Measurements from ENCODE around the gene OR8G1.
"Not testable (repeated sequence)": the region's sequence is repeated elsewhere in the genome, so short reads cannot be mapped to it uniquely, and the experiment has no call there.

The OR8G1 gene

DNA sequence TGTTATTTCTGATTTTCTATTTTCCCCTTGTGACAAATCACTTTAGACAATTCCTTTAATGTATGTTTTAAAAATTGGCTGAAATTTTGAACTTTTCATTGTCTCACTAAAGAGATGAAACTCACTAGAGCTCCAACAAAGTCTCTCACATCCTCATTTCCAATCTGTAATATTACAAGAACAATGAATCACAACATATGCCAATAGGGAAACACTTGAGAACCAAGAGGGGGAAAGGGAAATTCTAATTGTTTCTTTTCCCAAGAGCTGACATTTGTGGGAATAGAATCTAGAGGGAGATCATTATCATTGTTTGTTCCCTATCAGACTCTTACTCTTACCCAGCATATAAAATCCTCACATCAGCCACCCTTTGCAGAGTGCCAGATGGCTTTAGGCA, 29.6 kb upstream of the OR8G1 start:
- no peak for DNase-seq (ENCODE audit: low spot score)
- TF ChIP-seq, protein P1, sequence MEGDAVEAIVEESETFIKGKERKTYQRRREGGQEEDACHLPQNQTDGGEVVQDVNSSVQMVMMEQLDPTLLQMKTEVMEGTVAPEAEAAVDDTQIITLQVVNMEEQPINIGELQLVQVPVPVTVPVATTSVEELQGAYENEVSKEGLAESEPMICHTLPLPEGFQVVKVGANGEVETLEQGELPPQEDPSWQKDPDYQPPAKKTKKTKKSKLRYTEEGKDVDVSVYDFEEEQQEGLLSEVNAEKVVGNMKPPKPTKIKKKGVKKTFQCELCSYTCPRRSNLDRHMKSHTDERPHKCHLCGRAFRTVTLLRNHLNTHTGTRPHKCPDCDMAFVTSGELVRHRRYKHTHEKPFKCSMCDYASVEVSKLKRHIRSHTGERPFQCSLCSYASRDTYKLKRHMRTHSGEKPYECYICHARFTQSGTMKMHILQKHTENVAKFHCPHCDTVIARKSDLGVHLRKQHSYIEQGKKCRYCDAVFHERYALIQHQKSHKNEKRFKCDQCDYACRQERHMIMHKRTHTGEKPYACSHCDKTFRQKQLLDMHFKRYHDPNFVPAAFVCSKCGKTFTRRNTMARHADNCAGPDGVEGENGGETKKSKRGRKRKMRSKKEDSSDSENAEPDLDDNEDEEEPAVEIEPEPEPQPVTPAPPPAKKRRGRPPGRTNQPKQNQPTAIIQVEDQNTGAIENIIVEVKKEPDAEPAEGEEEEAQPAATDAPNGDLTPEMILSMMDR (IDR thresholded peaks at IDR 0.05; ENCODE audit: extremely low read depth, missing control alignments): no peak

DNA sequence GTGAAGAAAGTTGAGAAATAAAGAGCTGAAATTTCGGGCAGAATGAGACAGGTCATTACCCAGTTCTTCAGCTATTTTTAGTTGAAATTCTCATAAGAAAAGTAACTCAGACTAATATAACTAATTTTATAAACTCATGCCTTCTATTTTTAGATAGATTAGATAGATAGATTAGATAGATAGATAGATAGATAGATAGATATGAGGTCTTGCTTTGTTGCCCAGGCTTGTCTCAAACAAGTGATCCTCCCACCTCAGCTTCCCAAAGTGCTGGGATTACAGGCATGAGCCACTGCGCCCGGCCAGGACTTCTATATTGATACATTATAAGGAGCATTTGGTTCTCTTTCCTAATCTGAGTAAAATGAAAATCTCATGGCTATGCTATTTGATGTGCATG, 26.9 kb upstream of the OR8G1 start:
- DNase-seq (ENCODE audit: low spot score): no peak
- TF ChIP-seq, protein P1 (IDR thresholded peaks at IDR 0.05; ENCODE audit: extremely low read depth, missing control alignments): no peak

DNA sequence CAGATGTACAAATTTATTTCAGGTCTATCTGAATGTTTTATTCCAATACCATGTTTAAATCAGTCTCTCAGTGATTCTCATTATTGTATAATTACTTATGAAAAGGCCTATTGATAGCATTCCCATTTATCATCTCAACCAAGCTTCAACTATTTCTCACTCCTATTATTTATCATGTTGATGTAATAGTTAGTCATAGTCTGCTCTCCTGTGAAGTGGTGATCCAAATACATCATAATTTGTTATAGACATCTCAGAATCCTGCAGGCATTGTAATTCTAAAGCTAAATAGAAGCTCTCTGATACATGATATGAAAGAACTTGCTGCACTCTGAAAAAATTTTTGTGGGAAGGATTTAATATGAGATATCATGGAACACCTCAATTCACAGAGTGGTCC, 21.8 kb upstream of the OR8G1 start:
- no peak for DNase-seq (ENCODE audit: low spot score)
- TF ChIP-seq, protein P1 (IDR thresholded peaks at IDR 0.05; ENCODE audit: extremely low read depth, missing control alignments): no peak

DNA sequence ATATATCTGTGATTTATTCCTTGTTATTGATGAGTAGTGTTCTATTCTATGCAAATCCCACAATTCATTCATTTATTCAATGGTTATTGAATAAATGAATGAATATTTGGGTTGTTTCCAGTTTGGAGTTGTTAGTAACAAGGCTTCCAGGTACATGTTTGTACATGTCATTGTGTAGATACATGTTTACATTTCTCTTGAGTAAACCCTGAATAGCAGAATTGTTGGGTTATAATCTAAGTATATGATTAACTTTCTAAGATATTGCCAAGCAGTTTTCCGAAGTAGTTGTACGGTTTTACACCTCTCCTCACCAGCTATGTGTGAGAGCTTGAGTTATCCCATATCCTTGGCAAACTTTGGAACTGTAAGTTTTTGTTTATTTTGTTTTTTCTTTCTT, 18.5 kb upstream of the OR8G1 start:
- TF ChIP-seq, protein P1 (IDR thresholded peaks at IDR 0.05; ENCODE audit: extremely low read depth, missing control alignments): no peak
- no peak for DNase-seq (ENCODE audit: low spot score)

DNA sequence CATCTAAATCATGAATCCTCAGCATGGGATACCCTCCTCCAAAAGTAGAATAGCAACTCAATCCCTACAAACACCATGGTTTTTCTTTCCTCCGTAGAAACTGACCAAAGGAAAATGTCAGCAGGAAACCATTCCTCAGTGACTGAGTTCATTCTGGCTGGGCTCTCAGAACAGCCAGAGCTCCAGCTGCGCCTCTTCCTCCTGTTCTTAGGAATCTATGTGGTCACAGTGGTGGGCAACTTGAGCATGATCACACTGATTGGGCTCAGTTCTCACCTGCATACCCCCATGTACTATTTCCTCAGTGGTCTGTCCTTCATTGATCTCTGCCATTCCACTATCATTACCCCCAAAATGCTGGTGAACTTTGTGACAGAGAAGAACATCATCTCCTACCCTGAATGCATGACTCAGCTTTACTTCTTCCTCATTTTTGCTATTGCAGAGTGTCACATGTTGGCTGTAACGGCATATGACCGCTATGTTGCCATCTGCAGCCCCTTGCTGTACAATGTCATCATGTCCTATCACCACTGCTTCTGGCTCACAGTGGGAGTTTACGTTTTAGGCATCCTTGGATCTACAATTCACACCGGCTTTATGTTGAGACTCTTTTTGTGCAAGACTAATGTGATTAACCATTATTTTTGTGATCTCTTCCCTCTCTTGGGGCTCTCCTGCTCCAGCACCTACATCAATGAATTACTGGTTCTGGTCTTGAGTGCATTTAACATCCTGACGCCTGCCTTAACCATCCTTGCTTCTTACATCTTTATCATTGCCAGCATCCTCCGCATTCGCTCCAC, 16.1 kb upstream of the OR8G1 start:
- not testable (repeated sequence) for DNase-seq (ENCODE audit: low spot score)

DNA sequence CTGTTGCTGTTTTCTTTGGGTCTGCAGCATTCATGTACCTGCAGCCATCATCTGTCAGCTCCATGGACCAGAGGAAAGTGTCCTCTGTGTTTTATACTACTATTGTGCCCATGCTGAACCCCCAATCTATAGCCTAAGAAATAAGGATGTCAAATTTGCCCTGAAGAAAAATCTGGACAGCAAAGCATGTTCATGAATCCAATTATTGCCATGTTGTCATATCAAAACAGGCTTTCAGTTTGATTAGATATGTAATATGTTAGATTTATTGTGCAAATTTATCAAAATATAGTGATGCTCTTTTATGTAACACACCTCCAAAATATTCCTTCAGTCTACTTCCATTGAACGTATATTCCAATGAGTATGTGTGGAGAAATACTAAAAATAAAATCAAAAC, 15.4 kb upstream of the OR8G1 start:
- TF ChIP-seq, protein P1 (IDR thresholded peaks at IDR 0.05; ENCODE audit: extremely low read depth, missing control alignments): no peak
- DNase-seq (ENCODE audit: low spot score): no peak

DNA sequence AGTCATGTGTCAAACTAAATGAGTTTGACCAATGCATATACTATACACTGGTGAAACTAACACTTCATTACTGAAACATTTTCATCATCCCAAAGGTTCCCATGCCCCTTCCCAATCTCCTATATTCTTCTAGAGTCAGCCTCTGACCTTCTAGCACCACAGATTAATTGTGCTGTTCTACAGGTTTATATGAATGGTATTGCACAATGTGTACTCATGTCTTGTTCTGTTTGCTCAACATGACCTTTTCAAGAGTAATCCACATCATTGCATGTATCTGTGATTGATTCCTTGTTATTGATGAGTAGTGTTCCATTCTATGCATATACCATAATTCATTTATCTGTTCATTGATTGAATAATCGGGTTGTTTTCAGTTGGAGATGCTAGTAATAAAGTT, 7.5 kb upstream of the OR8G1 start:
- no peak for DNase-seq (ENCODE audit: low spot score)
- TF ChIP-seq, protein P1 (IDR thresholded peaks at IDR 0.05; ENCODE audit: extremely low read depth, missing control alignments): no peak

DNA sequence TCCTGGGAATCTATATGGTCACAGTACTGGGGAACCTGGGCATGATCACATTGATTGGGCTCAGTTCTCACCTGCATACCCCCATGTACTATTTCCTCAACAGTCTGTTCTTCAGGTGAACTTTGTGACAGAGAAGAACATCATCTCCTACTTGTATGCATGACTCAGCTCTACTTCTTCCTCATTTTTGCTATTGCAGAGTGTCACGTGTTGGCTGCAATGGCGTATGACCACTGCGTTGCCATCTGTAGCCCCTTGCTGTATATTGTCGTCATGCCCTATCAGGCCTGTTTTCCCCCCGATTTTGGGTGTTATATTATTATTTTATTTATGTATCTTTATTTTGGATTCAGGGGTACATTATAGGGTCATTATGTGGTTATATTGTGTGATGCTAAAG, 2.4 kb upstream of the OR8G1 start:
- DNase-seq (ENCODE audit: low spot score): no peak
- TF ChIP-seq, protein P1 (IDR thresholded peaks at IDR 0.05; ENCODE audit: extremely low read depth, missing control alignments): no peak

DNA sequence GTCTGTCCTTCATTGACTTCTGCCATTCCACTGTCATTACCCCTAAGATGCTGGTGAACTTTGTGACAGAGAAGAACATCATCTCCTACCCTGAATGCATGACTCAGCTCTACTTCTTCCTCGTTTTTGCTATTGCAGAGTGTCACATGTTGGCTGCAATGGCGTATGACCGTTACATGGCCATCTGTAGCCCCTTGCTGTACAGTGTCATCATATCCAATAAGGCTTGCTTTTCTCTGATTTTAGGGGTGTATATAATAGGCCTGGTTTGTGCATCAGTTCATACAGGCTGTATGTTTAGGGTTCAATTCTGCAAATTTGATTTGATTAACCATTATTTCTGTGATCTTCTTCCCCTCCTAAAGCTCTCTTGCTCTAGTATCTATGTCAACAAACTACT, 9.0 kb downstream of the OR8G1 start:
- not testable (repeated sequence) for DNase-seq (ENCODE audit: low spot score)
